Body of pancreas (tissue), 4 donors: ENCODE results near the gene RFTN1.

Experiments
- CTCF ChIP-seq, 7 experiments: fragments of 450-650 bp in 4 of 7; fragments of 200-600 bp in 3 of 7; sonication (generic) in 3 of 7; IDR thresholded peaks; one replicate each; pipeline ENCODE4 v1.5.1; 2016 to 2019; ENCODE audit warnings: antibody characterized with exemption in 7 of 7
- POLR2A ChIP-seq, 3 donors: fragments of 450-650 bp; IDR thresholded peaks; one replicate each; pipeline ENCODE4 v1.6.1; 2016; ENCODE audit warnings: antibody characterized with exemption in 3 of 3, mild to moderate bottlenecking in 2 of 3

DNA sequence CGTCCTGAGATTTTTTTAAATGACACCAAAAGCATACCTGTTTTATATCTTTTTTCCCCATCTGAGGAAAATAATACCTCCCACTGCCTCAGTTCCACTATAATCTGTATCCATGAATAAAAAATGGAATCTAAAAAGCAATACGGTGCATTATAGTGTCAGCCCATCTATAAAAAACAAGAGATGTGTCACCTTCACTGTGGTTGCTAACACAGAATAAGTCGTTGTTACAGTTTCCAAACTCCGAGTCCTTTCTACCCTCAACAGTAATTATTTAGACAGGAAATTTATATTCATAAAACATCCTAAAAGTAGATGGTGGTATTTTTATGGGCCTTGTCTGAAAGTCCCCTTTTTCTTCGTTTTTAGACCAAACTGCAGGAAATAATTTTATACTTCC, 19.4 kb downstream of the RFTN1 start:
- TF ChIP-seq POLR2A (IDR thresholded peaks at IDR 0.05) (no peak), CTCF (IDR thresholded peaks at IDR 0.05) (no peak)
